Breast epithelium (tissue), 3 donors: ENCODE measurements around the gene HOXB5.

Source experiments
- CTCF ChIP-seq, 3 donors: fragments of 450-650 bp; IDR thresholded peaks; one replicate each; pipeline ENCODE4 v1.5.1; 2016 to 2017; ENCODE audit warnings: antibody characterized with exemption in 3 of 3, mild to moderate bottlenecking in 3 of 3, moderate library complexity in 3 of 3
- POLR2A ChIP-seq: fragments of 450-650 bp; IDR thresholded peaks from one replicate; pipeline ENCODE4 v1.6.1; 2016; ENCODE audit warnings: antibody characterized with exemption, mild to moderate bottlenecking, moderate library complexity
- POLR2AphosphoS5 ChIP-seq, 3 donors: sonication (generic); formaldehyde crosslinking; IDR thresholded peaks; one replicate each; pipeline ENCODE4 v1.6.1; 2017; ENCODE audit warnings: antibody characterized with exemption in 3 of 3

- TF ChIP-seq CTCF (IDR thresholded peaks at IDR 0.05) (no peak), POLR2AphosphoS5 (IDR thresholded peaks at IDR 0.05) (no peak), POLR2A (no peak)
These were observed 30.6 kb downstream of the HOXB5 start for GRCh38 chr17:48562934-48563333.
